GM12801 (cell line): ENCODE data around the gene ADAMTSL1.

Experiments used
- TF ChIP-seq, protein P1 (sequence below): IDR thresholded peaks from one replicate; pipeline ENCODE4 v1.5.1; 2011; ENCODE audit warnings: control low read depth; ENCODE audit not compliant: insufficient read length; ENCODE audit errors: extremely low read depth

ADAMTSL1 gene

DNA sequence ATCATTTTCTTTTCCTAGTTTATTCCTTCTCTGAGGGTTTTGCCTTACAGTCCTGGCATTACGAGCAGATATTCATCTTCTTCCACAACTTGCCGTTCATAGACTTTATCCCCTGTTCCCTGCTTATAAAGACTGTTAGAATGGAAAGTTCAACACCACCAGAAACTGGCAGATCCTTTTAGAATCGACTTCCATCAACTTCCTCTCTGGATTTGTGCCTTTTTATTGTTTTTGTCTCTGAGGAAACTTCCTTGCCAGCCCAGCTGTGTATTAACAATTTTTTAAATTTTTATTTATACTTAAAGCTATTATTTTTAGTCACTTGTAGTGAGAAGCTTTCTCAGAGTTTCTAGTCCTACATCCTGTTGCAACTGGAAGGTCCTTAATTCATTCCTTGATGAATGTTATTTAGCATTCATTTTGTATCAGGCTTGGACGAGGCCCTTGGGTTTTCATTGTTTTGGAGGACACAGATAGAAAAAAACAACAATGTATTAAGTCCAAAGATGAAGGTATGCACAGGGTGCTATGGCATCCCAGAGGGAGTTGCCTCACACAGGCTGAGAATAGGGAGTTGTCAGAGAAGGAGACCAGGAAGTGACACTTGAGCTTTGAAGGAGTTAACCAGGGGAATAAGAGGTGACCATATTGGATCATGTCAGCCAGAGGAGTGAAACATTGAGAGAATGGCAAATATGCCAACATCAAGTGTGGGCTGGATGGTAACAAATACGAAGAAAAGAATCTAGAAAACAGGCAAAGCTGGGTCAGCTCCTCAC lies 81.3 kb downstream of the ADAMTSL1 start:
- TF ChIP-seq, protein P1, sequence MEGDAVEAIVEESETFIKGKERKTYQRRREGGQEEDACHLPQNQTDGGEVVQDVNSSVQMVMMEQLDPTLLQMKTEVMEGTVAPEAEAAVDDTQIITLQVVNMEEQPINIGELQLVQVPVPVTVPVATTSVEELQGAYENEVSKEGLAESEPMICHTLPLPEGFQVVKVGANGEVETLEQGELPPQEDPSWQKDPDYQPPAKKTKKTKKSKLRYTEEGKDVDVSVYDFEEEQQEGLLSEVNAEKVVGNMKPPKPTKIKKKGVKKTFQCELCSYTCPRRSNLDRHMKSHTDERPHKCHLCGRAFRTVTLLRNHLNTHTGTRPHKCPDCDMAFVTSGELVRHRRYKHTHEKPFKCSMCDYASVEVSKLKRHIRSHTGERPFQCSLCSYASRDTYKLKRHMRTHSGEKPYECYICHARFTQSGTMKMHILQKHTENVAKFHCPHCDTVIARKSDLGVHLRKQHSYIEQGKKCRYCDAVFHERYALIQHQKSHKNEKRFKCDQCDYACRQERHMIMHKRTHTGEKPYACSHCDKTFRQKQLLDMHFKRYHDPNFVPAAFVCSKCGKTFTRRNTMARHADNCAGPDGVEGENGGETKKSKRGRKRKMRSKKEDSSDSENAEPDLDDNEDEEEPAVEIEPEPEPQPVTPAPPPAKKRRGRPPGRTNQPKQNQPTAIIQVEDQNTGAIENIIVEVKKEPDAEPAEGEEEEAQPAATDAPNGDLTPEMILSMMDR, result no peak

DNA sequence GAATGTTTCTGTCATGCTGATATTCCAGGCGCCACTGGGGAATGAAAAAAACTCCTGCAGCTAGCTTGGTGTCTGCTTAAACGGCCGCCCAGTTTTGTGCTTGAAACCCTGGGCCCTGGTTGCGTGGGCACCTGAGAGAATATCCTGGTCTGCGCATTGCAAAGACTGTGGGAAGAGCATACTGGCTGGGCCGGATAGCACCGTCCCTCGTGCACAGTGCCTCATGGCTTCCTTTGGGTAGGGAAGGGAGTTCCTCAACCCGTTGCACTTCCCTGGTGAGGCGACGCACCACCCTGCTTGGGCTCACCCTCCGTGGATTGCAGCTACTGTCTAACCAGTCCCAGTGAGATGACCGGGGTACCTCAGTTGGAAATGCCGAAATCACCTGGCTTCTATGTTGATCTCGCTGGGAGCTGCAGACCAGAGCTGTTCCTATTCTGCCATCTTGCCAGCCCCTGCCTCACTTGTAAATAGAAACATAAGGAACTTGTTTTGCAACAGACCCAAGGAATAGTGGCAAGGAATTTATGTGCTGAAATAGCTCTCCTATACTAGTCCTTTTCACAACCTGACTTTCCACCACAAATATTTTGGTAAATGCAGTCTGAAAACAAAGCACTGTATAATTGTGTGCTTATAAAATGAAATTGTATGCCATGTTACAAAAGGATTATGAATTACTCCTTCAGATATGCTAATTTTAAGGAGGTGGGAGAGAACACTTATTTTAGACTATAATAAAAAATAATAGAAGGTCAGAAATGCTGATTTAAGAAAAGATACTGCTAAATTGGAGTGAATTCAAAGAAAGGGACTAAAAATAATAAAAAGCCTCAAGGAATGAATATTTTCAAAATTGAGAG lies 90.3 kb downstream of the ADAMTSL1 start:
- TF ChIP-seq, protein P1, result no peak

DNA sequence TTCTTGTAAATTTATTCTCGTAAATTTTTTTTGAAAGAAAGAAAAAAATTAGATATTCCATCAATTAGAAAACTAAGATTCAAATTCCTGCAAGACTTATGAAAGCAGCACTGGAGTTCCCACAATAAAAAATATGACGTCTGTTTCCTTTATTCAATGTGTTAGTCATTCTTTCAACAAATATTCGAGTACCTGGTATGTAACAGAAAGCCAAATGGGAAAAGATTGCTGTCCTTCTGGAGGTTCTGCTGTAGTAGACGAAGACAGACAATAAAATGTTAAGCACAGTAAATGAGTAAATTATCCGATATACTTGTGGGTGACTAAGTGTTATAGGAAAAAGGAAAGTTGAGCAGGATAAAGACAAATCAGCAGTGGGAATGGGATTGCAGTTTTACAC lies 92.2 kb downstream of the ADAMTSL1 start:
- TF ChIP-seq, protein P1, result no peak

DNA sequence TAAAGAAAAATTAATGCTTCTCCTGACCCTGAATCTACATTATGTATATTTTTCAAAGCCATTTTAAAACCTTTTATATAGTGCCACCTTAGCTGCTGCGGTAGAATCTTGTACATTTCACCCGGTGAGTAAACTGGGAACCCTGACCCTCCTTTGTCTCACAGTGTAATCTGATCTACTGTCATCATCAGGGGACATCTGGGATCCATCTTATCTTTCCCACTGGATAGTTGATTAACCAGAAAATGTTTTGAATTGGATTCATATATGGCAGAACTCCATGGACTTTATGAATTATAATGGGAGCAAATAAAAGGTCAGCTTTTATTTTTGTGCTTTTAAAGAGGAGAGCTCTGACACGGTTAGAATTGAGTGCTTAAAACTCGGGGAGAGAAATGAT lies 95.0 kb downstream of the ADAMTSL1 start:
- TF ChIP-seq, protein P1, result no peak

DNA sequence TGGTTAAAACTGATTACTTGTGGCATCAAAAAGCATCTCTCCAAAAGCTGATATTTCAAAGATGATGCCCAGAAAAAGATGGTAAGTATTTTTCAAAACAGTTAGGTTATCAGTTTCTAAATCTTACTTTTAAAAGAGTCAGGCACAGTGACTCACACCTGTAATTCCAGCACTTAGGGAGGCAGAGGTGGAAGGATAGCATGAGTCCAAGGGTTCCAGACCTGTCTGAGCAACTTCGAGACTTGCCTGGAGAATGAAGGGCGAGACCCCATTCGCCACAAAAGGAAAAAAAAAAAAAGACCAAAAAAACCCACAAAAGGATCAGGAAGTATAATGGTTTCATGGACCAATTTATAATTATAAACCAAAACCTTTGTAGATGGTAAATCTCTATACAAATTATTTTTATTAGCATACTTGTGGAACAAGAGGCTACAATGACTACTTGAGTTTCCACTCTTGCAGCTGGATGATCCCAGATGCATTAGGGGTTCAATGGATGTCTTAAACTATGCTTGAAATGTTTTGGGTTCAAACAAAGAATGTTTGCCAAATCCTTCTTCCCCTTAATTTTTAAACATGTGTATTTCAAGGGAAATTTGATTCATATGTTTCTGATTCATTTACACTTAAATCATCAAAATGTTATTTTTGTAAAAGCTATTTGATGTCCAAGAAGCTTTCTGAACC lies 96.1 kb downstream of the ADAMTSL1 start:
- TF ChIP-seq, protein P1, result no peak

DNA sequence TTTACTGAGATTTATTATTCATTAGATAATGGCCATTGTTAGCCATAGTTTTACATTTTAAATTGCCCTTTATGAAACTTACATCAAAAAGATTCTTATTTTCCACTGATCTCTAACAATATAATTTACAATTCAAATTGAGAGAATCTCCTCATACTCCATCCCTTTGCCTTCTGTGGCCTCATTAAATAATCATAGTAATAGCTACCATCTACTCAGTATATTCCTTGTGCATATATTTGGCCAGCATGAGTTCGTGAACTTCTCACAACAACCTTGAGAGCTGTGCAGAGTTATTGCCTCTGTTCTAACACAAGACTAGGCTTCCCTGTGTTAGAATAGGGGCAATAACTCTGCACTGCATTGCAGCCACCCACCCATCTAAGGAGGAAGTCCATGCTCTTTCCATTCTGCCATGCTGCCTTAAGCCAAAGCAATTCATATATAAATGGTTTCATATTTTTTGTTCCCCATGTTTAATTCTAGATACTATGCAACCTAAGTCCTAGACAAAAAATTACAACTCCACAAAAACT lies 99.1 kb downstream of the ADAMTSL1 start:
- TF ChIP-seq, protein P1, result no peak

DNA sequence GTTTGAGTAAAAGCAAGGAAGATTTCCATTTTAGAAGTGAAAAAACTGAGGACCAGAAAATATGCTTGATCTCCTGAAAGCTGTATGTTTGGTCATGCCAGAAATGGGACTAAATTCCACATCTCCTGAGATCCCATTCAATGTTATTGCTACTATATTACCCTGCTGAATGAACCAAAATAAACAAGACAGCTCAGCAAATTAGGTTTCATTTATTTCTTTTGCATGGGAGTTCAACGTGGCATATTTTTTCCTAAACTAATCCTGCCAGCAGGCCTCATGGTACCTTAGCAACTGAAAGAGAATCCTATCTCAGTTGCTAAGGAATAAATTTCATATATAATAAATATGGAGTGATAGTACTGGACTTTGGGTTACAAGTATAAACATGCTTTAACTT lies 101.7 kb downstream of the ADAMTSL1 start:
- TF ChIP-seq, protein P1, result no peak
